Activated CD4-positive, alpha-beta T cell treated with anti-CD3 and anti-CD28 coated beads, Interleukin-2, amount 50 U/mL, for 16 hours (primary cell): ENCODE measurements around the gene ANTXR1.

Experiments used
- DNase-seq: peaks from one replicate; pipeline ENCODE4 v3.0.0-alpha.2; 2020

ANTXR1 gene

DNA sequence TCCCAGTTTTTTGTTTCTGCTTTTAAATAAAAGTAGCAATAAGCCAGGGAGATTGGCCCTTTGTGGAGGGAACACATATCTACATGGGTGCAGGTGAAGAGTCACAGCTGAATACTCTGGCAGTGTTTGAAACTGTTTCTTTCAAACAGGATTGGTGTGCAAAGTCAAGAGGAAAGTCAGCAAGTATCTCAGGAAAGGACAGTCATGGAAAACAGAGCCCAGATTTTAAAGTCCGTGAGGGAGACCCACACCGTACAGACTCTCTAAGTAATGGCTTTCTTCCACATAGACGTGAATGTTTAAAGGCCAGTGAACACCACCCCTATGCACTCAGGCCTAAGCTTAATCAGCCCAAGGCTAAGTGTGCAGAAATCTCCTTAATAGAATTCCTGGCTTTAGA, 278.7 kb downstream of the ANTXR1 start:
- DNase-seq, result no peak

DNA sequence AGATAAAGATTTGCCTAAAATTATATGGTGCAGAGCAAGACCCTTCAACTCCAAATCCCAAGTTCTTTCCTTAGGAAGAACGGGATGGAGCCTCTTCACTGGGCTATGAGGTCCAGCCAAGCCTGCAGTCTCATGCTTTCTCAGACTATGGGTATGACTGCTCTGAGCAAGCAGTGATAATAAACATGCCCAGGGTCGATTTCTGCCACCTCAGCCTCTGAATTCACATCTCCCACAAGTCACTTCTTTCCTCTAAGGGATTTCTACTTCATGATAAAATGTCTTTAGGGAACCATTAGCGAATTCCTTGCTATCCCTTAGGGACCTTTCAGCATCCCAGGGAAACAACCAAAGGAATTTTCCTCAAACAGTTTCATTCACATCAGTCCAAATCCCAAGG, 279.3 kb downstream of the ANTXR1 start:
- no peak for DNase-seq

DNA sequence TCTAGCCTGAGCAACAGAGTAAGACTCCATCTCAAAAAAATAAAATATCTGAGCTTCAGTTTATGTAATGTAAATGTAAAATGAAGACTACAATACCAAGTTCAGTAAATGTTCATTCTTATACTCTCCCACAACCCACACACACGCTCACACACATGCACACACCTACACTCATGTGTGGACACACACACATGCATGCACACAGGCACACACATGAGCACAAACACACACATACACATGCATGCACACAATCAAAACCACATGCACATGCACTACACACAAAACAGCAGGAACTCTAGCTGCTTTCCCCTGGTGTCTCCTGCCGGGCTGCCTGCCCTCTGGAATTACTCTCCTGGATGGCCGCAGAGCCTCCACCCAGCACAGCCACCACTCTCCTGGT, 283.4 kb downstream of the ANTXR1 start:
- no peak for DNase-seq

DNA sequence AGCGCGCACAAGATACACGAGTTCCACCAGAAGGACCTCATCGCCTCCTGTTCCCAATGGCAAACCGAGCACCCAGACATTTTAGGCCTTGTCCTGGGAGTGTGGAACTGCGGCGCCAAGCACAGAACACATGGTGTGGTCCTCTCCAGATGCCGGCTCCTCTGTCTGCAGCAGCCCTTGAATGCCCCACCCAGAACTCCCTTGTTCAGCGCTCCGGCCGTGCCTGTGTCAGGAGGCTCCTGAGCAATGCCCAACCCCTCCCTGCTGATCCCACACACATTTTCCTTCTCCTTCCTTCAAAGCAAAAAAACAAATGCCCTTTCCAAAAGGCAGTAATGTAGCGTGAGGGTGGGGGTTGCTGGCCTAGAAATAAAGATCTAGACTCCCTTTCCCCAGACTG, 284.2 kb downstream of the ANTXR1 start:
- DNase-seq, result no peak

DNA sequence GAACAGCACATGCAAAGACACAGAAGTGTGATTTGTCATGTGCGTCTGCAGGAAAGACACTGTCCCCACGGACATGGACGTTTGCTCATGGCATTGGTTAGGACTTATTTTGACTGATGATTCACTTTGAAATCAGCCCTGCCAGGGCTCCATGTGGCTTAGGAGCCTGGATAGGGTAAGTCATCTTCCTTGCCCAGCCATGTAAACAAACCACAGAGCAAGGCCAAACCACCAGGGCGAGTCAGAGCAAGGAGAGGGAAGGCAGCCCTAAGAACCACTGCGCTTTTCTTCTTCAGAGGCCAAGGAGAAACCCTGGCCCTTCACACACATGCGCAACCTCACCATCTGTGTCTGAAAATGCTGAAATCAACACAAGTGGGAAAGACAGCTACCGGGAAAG, 285.3 kb downstream of the ANTXR1 start:
- no peak for DNase-seq

DNA sequence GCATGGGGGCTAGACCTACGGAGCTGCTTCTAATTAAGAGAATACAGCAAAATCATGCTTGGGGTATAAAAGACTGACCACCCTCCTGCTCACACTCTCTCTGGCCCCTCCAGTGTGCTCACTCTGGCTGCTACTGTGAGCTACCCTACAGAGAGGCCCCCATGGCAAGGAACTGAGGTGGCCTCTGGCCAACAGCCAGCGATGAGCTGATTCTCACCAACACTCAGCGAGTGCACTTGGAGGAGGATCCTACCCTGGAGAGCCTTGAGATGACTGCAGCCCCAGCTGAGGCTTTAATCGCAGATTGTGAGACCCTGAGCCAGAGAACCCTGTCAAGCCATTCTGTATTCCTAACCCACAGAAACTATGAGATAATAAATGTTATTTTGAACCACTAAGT, 285.9 kb downstream of the ANTXR1 start:
- no peak for DNase-seq
